ENCODE measurements around the gene LIPF. TPM values are rescaled to one million over a fixed set of nuclear protein-coding genes. Genes with fewer than 3 reads are reported as not detected.

The LIPF gene, protein sequence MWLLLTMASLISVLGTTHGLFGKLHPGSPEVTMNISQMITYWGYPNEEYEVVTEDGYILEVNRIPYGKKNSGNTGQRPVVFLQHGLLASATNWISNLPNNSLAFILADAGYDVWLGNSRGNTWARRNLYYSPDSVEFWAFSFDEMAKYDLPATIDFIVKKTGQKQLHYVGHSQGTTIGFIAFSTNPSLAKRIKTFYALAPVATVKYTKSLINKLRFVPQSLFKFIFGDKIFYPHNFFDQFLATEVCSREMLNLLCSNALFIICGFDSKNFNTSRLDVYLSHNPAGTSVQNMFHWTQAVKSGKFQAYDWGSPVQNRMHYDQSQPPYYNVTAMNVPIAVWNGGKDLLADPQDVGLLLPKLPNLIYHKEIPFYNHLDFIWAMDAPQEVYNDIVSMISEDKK
- not detected in 3 replicates for total RNA-seq (2021)
- not detected for Bru-seq, nascent RNA
- long read RNA-seq, experiment 1, result 0 reads
- long read RNA-seq, experiment 2, result 0 reads
- long read RNA-seq, experiment 3, result 0 reads

DNA sequence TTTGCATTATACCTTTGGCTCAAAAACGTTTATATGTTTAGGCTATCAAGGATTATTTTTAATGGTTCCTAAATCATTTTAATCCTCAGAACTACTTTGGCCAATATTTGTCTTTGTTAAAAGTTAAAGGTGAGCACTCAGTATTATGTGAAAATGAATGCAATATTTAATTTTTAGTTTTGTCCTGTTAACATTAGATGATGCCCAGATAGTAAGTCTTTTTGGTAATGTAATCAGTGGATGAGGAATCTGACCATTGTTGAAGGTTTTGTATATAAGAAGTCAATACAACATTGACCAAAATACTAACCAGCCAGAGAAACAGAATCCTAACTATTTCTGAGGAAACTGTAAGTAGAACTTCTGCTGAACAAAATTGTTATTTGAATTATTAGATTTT, at the start of gene LIPF:
LIPF (plus strand) TSS at position 301 of the 400 bp plus-strand sequence. CDS start 2,856 bp downstream, outside the sequence.
- Mint-ChIP-seq H3K4me1 (no peaks in the 10 kb centered on the region), H3K36me3 (no peaks in the 10 kb centered on the region), H3K27me3 (ENCODE audit: low read depth) (peaks cover 6% of the 10 kb centered on the region), H3K4me3 (no peak within 1 kb of the TSS), H3K9me3 (peaks cover 4% of the 10 kb centered on the region; the same call in 1 of the 2 replicates), H3K27ac (no peak within 1 kb of the TSS)
- ChIA-PET CTCF (no interaction called here), POLR2A (no interaction called here)
- no peak for ATAC-seq
- DNase-seq (ENCODE audit: low spot score), result no peak
- TF ChIP-seq GTF2I (CRISPR knock-in tag; conservative IDR thresholded peaks at IDR 0.05) (no peak), CREM (CRISPR knock-in tag; IDR thresholded peaks at IDR 0.05) (no peak), SMAD3 (CRISPR knock-in tag; IDR thresholded peaks at IDR 0.05; ENCODE audit: borderline replicate concordance) (no peak), ZNF423 (CRISPR knock-in tag; IDR thresholded peaks at IDR 0.05) (no peak), FOXK1 (CRISPR knock-in tag; IDR thresholded peaks at IDR 0.05) (no peak), EMX1 (CRISPR knock-in tag; IDR thresholded peaks at IDR 0.05) (no peak)

DNA sequence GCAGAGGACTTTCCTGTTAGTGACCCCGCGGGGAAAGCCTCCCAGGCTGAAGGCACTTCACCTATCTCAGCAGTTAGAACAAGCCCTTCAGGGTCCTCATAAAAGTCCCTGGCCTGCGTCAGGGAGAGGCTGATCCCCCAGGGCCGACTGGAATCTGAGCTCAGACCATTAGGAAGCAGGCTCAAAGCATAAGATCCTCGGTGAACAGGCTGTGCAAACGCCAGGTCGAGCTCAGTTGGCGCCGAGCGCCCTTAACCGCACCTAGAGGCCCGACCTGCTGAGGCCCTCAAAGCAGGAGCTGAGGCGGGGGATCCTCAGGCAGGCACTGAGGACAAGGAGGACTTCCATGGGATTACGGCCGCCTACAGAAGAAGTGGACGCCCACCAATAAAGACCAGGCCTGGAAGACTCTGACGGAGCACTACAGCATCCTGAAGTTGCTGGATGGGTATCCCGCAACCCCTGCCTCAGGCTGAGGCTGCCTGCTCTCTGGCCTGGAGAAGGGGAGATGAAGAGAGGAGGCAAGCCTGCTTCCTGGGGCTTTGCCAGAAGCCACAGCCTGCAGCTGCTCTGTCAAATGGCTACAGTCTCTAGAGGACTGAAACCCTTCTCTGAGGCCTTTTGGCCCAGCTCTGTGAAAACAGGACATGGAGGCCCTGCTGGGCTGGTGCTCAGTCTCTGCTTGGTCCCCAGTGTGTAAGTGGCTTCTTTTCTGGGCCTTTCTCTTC, 47.8 kb upstream of the LIPF start:
- CTCF ChIA-PET, result no interaction called here
- no peak for TF ChIP-seq MXD4 (CRISPR knock-in tag; IDR thresholded peaks at IDR 0.05; ENCODE audit: borderline replicate concordance)
- no peak for TF ChIP-seq ARID4B (CRISPR knock-in tag; IDR thresholded peaks at IDR 0.05; ENCODE audit: borderline replicate concordance)
- no peak for TF ChIP-seq PRDM15 (CRISPR knock-in tag; IDR thresholded peaks at IDR 0.05)
- peaks cover 10% of the 10 kb centered on the region; the same call in 1 of the 2 replicates for H3K9me3 Mint-ChIP-seq

DNA sequence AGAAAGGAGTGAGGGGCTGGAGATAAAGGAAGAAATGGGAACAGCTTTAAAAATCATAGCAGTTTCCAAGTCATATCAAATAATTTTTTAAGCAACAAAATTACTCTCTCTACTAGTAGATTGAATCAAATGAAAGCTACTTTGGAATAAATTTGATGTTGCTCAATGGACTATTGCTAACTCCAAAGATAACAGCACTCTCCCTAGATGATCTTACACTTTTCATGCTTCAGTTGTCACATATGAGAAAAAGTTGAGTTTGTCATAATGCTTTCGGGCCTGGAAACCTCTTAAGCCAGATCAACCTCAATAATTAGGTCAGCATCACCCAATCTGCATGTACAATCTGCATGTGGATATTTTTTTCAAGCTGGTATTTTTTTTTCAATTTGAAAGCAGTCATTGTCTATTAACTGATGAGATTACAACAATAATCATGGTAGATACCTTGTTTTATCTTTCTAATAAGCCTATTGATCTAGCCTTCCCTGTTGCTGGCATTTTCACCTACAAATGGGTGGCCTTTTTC, 46.4 kb upstream of the LIPF start:
- Mint-ChIP-seq H3K9me3 (peaks cover 10% of the 10 kb centered on the region; the same call in 1 of the 2 replicates), H3K27me3 (ENCODE audit: low read depth) (no peaks in the 10 kb centered on the region), H3K4me1 (no peaks in the 10 kb centered on the region), H3K27ac (no peak overlapping the region), H3K36me3 (no peaks in the 10 kb centered on the region), H3K4me3 (no peak overlapping the region)
- ChIA-PET CTCF (interaction anchor here (2.4 kb wide), 1 partner anchor 35 kb away, joined by 8 read pairs; the partner anchor contains the start of gene RNLS), POLR2A (no interaction called here)
- ATAC-seq (no peak), DNase-seq (ENCODE audit: low spot score) (no peak)
- TF ChIP-seq JUN (CRISPR knock-in tag; IDR thresholded peaks at IDR 0.05), result no peak
- no peak for TF ChIP-seq PREB (CRISPR knock-in tag; IDR thresholded peaks at IDR 0.05; ENCODE audit: borderline replicate concordance)
- TF ChIP-seq CBFB (CRISPR knock-in tag; IDR thresholded peaks at IDR 0.05; ENCODE audit: low read depth), result no peak
- TF ChIP-seq ZNF423 (CRISPR knock-in tag; IDR thresholded peaks at IDR 0.05), result no peak
- TF ChIP-seq EMX1 (CRISPR knock-in tag; IDR thresholded peaks at IDR 0.05), result no peak
- TF ChIP-seq NR2C2 (CRISPR knock-in tag; IDR thresholded peaks at IDR 0.05), result no peak
- no peak for TF ChIP-seq FOXP4 (CRISPR knock-in tag; IDR thresholded peaks at IDR 0.05)
- TF ChIP-seq ESRRA (CRISPR knock-in tag; IDR thresholded peaks at IDR 0.05; ENCODE audit: borderline replicate concordance), result no peak
- TF ChIP-seq NFYB (CRISPR knock-in tag; conservative IDR thresholded peaks at IDR 0.05; ENCODE audit: low read depth), result no peak
- no peak for TF ChIP-seq FOXP1 (CRISPR knock-in tag; IDR thresholded peaks at IDR 0.05; ENCODE audit: borderline replicate concordance)

More for the DNA sequence above, 47.8 kb upstream of the LIPF start:
- ATAC-seq (no peak; the same call in 1 of the 2 replicates), DNase-seq (ENCODE audit: low spot score) (peak; percentile 8)
- H3K4me3 Mint-ChIP-seq, result no peak overlapping the region
- no peak overlapping the region for H3K27ac Mint-ChIP-seq
- POLR2A ChIA-PET, result no interaction called here
- no peaks in the 10 kb centered on the region for H3K27me3 Mint-ChIP-seq (ENCODE audit: low read depth)
- H3K36me3 Mint-ChIP-seq, result no peaks in the 10 kb centered on the region
- H3K4me1 Mint-ChIP-seq, result 0 out of 2 replicates have a peak, but pooled peaks cover 3% of the 10 kb centered on the region

Data from WTC11 (cell line).